ENCODE measurements around the gene FBXL17.

- TF ChIP-seq CTCF (IDR thresholded peaks at IDR 0.05), result no peak
- TF ChIP-seq POLR2AphosphoS5 (IDR thresholded peaks at IDR 0.05), result no peak
- TF ChIP-seq POLR2A (IDR thresholded peaks at IDR 0.05), result no peak
These were observed 380.7 kb downstream of the FBXL17 start for GRCh38 chr5:108001222-108001621.

Measured in breast epithelium (tissue), 3 donors.